Ureter (tissue), 1 donor: ENCODE data around the gene TPRX2. TPM values are rescaled to one million over a fixed set of nuclear protein-coding genes. Genes with fewer than 3 reads are reported as not detected.
A peak's percentile ranks its signal among the peaks of the same experiment; 100 is the strongest.
"Not testable (repeated sequence)": the region's sequence is repeated elsewhere in the genome, so short reads cannot be mapped to it uniquely, and the experiment has no call there.

Source experiments
- DNase-seq: peaks from one replicate; pipeline ENCODE4 v3.0.0-alpha.2; 2020; ENCODE audit warnings: low spot score
- total RNA-seq: library from RNA; stranded (reverse); gene quantifications from one replicate; pipeline ENCODE4 v1.2.4, GENCODE V29; 2023
- donor health status: DM: yes; HTN: yes; CAD: no.

Gene TPRX2, protein sequence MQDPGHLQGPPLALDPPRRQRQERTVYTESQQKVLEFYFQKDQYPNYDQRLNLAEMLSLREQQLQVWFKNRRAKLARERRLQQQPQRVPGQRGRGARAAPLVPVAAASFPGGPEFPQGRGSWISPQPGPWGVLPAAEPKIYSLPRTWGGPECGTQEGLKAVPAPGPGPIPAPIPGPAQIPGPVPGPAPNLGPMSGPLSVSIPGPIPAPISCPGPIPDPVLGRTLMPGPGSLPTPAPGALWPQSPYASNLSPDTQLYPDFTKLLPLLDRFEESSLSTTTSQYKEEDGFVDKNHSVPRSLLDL
- not detected for total RNA-seq

DNA sequence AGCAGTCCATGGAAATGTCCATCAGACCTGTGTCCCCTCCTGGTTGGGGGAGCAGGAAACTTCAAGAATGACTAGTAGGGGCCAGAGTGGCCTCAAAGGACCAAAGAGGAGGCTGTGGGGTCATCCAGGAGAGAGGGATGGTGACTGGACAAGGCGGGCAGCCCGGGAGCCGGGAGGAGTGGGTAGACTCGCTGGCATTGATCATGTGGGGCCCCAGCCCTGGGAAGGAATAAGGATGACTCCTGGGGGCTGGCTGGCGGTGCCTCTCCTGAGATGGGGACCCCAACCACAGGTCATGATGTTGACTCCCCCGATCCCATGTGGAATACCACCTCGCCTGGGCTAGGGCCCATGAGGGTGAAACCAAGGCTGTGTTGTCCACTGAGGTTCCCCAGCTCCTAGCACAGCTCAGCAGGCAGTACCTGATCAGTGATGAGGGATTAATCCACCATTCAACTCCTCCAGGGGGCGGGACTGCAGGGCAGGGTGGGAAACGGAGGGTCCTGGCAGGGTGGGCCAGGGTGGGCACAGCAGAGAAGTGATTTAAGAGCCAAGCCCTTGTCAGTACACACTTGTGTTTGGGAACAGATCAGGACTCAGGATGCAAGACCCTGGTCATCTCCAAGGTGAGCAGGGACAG lies at the start of gene TPRX2:
Gene TPRX2, plus strand, starts transcription at position 590 of the 640 bp plus-strand sequence. Its CDS starts 12 bp downstream, at position 602.
- not testable (repeated sequence) for DNase-seq

DNA sequence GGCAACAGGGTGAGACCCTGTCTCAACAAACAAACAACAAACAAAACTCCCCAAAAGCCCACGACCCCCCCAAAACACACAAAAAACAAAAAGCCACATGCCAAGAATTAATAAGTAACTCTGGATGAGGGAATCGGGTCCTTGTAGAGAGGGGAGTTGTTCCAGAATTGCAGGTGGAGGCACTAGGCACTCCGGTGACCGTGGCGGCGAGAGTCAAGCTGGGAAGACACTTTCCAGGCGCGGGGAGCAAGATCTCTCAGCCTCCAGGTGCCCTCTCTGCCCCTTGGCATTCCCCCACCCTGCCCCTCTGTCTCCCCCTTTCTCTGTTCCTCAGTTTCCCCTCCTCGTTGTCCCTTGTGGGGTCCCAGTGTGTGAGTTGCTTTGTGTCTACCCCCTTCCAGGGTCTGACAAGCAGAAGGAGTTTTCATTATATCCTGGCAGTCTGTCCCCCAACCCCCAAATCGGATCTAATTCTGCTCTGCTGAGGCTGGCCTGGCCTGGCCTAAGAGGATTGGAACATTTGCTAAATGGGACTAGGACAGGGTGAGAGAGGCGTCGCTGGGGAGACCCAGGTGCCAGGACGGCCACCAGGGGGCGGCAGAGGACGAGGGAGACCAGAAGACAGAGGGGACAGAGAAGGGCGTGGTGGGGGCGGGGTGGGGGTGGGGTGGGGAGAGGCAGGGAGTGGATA lies 45.6 kb upstream of the TPRX2 start:
- peak; percentile 67 for DNase-seq

DNA sequence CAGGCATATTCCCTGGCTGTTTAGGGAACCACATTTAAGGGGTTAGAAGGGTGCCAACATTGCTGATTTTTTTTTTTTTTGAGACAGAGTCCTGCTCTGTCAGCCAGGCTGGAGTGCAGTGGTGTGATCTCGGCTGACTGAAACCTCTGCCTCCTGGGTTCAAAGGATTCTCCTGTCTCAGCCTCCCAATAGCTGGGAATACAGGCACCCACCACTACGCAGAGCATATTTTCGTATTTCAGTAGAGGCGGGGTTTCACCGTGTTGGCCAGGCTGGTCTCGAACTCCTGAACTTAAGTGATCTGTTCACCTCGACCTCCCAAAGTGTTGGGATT lies 45.1 kb upstream of the TPRX2 start:
- no peak for DNase-seq

DNA sequence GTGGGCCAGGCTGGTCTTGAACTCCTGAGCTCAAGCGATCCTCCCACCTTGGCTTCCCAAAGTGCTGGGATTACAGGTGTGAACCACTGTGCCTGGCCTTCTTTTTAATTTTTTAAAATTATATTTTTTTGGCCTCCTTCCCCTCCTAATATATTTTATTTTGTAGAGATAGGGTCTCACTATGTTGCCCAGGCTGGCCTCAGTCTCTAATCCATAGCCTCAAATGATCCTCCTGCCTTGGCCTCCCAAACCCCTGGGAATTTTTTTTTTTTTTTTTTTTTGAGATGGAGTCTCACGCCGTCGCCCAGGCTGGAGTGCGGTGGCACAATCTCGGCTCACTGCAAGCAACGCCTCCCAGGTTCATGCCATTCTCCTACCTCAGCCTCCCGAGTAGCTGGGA lies 42.8 kb upstream of the TPRX2 start:
- not testable (repeated sequence) for DNase-seq

DNA sequence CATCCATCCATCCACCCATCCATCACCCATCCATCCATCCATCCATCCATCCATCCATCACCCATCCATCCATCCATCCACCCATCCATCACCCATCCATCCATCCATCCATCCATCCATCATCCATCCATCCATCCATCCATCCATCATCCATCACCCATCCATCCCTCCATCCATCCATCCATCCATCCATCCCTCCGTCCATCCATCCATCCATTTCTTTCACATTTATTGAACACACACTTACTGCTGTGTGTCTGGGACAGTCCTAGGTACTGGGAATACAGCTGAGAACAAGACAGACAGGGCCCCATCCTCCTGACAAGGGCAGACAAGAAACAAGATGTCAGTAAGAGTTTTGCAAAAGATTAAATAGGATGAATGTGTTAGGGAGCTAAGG lies 40.8 kb upstream of the TPRX2 start:
- not testable (repeated sequence) for DNase-seq

DNA sequence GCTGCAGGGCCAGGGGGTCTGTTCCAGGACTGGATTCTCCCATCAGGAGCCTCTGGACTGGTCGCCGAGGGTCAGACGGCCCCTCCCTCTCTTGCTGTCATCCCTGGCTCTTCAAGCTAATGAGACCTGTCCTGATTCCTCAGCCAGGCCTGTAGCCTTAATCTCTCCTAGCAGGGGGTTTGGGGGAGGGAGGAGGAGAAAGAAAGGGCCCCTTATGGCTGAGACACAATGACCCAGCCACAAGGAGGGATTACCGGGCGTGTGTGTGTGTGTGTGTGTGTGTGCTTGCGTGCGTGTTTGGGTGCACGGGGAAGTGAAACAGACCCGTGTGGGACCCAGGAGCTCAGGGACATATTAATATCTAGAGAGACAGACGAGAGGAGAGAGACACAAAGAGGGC lies 39.2 kb upstream of the TPRX2 start:
- DNase-seq: no peak

DNA sequence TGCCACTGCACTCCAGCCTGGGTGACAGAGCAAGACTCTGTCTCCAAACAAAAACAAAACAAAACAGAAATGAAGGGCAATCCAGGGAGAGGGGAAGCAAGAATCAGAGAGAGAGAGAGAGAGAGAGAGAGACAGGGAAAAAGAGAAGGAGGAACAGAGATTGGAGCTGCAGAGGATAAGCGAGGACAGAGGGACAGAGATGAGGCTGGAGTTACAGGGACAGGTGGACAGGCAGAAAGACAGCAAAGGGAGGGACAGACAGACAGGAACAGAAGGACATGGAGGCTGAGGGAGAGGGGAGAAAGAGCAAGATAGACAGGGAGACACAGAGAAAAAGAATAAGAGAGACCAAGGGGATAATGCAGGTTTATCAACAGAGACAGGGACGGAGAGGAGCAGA lies 38.6 kb upstream of the TPRX2 start:
- DNase-seq: no peak

DNA sequence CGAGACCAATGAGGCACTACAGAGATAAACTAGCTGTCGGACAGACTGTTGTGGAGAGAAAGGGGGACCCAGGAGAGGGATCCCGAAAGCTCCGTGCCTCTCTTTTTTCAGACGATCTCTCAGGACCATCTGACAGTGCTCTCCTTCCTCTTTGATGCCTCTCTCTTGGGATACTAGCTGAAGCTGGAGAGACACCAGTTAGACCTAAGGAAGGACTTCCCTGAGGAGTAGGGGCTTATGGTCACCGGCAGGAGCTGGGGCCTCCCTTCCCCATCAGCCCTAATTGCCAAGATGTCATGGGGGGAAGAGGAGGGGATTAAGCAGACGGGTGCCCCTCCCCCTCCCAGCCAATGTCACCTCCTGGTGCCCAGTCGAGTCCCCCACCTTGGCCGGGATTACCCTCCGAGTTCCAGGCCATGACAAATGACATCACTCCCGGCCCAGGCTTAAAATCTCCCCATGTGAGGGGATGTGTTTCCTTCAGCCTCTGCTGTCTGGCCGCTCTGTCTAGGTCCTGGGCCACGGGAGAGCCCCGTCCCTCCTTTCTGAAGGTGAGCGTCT lies 37.5 kb upstream of the TPRX2 start, which contains the start of gene CRX:
Gene CRX, plus strand, starts transcription at position 478 of the 561 bp plus-strand sequence. CDS start 12,507 bp downstream, outside the sequence.
- no peak for DNase-seq

DNA sequence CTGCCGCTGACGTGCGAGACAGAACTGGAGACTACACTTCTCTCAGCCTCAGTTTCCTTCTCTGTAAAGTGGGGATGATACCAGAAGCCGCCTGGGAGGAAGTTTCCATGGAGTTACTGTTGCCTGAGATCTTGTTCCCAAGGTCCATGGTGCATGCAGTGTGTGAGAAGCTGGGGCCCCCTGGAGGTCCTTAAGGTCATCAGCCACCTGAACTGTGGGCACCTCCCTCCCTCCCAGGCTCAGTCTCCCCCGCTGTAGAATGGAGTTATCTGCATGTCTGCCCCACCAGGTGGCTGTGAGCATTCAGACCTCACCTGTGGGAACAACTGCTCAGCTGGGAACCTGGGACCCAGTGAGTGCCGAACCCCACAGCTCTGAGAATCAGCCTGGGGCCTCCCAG lies 34.6 kb upstream of the TPRX2 start:
- no peak for DNase-seq

DNA sequence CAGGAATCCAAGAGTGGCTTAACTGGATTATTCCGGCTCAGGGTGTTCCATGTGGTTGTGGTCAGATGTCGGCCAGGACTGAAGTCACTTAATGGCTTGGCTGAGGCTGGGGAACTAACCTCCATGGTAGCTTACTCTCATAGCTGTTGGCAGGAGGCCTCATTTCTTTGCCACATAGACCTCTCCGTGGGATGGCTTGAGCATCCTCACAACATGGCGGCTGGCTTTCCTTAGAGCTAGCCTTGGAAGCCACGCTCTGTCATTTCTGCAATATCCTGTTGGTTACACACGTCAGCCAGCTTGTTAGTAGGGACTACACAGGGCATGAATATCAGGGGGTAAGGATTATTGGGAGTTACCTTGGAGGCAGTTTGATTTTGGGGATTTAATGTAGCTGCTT lies 32.2 kb upstream of the TPRX2 start:
- DNase-seq: no peak

DNA sequence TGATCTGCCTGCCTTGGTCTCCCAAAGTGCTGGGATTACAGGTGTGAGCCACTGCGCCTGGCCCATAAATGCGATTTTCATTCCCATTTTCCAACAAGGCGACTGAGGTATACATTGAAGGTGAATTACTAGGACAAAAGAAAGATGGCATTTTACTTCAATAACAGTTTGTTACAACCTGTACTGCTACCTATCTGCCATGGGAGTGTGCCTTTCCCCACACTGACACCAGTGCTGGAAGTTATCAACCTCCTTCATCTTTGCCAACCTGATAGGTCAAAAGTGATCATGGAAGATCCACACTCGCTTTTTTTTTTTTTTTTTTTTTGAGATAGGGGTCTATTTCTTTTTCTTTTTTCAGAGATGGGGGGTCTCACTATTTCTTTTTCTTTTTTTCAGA lies 26.3 kb upstream of the TPRX2 start:
- DNase-seq: no peak

DNA sequence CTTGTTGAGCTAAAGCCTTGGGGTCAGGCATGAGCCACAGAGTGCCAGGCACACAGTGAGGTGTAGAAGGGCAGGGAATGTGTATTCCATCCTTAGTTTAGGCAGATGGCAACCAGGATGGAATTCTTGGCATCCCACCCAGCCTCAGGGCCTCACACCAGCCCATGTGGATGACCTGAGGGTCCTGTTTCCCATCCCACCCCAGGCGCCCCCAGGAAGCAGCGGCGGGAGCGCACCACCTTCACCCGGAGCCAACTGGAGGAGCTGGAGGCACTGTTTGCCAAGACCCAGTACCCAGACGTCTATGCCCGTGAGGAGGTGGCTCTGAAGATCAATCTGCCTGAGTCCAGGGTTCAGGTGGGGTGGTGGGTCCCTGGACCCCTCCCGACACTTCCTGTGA lies 23.0 kb upstream of the TPRX2 start:
- DNase-seq: no peak

DNA sequence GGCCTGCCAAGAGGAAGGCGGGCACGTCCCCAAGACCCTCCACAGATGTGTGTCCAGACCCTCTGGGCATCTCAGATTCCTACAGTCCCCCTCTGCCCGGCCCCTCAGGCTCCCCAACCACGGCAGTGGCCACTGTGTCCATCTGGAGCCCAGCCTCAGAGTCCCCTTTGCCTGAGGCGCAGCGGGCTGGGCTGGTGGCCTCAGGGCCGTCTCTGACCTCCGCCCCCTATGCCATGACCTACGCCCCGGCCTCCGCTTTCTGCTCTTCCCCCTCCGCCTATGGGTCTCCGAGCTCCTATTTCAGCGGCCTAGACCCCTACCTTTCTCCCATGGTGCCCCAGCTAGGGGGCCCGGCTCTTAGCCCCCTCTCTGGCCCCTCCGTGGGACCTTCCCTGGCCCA lies 19.6 kb upstream of the TPRX2 start:
- no peak for DNase-seq

DNA sequence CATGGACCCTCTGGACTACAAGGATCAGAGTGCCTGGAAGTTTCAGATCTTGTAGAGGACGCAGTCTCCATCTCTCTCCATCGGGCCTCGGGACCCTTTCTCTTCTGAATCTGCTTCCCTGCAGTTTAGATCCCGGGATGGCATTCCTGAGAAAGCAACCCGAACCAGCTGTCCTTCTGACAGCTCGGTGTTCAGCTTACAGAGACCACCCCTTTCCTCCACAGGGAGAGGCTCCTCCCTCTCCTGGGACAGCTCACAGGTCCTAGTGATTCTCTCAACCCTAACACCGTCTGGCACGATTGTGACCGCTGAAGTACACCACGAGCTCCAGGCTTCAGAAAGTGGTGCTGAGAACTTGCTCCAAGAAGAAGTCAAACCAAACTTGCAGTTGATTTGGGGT lies 19.1 kb upstream of the TPRX2 start:
- no peak for DNase-seq

DNA sequence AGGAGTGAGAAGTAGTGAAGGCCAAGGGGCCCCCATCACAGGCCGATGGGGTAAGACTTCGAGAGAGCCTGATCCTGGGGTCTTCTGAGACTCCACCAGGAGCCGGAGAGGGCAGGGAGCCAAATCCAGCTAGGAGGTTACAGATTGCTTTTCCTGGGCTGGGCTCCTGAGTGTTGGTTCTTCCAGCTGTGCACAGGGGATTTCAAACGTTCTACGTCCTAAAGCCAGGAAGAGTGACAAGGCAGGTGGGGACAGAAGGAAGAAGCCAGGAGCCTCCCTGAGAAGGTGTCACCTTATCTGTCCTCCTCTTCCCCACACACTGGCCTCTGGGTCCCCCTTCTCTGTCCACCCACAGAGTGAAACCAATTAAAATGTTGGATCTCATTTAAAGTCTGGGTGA lies 16.1 kb upstream of the TPRX2 start:
- no peak for DNase-seq

DNA sequence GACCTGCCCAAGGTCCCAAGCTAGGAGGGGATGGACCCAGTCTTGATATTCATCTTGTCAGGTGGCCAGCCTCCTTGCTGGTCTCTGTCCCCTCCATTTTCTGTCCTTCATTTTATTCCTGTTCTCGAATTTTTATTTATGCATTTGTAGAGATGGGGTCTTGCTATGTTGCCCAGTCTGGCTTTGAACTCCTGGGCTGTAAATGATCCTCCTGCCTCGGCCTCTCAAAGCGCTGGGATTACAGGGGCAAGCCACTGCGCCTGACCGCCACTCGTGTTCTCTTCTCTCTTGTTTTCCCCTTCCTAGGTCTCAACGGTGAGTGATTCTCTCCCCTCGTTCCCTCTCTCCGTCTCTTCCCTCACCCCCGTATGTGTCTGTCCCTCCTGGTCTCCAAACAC lies 10.6 kb upstream of the TPRX2 start:
- DNase-seq: no peak

DNA sequence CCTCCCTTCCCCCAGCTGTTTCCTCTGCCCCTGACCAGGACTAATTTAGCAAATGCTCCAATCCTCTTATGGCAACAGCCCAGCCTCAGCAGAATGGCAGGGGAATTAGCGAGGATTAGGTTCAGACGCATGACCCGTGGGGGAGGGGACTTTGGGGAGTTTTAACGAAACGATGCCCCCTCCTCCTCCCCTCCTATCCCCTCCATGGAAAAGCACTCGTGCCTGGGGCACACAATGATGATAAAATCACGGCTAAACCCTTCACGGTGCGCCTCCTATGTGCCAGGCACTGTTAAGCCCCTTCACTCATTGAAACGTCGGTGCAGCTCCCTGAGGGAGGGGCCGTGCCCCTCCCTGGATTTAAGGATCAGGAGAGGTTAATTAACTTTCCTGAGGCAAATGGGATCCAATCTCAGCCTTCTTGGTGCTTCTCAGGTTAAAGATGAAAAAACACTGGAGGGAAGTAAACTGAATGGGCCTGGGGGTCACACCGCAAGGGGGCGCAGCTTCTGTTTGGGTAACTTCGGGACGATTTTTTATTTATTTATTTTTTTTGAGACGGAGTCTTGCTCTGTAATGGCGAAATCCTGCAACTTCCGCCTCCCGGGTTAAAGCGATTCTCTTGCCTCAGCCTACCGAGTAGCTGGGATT lies 10.1 kb upstream of the TPRX2 start:
- no peak for DNase-seq

DNA sequence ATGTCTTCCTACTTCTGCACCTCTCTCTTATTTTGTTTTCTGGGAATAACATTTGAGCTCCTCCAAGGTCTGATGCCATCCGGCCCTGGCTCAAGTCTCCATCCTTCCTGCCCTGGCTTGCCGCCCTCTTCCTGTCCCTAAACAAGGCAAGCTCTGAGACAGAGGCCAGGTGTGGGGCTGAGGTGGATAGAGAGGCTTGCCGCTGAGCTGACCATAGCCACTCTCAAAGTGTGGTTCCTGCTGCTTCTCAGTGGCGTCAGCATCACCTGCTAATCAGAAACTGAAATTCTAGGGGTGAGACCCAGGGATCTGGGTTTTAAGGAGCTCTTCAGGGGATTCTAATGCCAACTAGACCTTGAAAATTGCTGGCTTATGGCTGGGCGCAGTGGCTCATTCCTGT lies 6.0 kb upstream of the TPRX2 start:
- no peak for DNase-seq

DNA sequence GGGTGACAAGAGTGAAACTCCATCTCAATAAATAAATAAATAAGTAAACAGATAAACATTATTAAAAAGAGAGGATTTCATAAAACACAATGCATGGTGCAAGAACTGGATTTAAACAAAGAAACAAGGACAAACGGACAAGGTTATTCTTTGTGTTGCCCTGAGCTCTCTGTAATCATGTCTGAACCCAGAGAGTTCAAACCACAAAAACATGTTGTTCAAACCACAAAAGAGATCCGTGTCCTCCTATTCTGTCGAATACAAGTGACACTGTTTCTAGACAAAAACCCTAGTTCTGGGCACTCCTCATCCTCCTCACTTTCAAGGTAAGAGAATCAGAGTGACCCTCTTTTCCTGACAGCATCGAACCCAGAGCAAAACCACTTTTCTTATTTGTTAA lies 4.6 kb upstream of the TPRX2 start:
- no peak for DNase-seq

DNA sequence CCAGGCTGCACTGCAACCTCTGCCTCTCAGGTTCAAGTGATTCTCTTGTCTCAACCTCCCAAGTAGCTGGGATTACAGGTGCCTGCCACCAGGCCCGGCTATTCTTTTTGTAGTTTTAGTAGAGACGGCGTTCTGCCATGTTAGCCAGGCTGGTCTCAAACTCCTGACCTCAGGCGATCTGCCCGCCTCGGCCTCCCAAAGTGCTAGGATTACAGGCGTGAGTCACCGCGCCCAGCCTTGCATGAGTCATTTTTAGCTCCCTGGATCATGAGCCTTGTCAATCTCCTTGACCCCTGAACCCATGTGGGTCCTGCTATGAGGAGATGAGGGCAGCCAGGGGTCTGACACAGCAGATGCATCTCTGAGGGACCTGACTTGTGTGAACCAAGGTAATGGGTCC lies 804 bp upstream of the TPRX2 start:
- DNase-seq: not testable (repeated sequence)

DNA sequence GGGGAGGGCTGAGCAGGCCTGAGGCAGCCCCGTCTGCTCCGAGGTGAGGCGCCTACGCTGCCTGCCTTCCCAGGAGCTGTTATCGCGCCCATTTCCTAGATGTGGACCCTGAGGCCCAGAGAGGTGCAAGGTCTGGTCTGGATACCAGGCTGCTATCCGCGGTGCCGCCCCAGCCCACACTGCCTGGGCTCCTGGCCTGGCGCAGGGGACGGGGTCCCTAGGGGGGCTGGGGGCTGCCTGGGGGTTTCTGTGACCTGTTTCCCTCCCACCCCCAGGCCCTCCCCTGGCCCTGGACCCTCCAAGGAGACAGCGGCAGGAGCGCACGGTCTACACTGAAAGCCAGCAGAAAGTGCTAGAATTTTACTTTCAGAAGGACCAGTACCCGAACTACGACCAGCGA lies 803 bp downstream of the TPRX2 start:
- not testable (repeated sequence) for DNase-seq

DNA sequence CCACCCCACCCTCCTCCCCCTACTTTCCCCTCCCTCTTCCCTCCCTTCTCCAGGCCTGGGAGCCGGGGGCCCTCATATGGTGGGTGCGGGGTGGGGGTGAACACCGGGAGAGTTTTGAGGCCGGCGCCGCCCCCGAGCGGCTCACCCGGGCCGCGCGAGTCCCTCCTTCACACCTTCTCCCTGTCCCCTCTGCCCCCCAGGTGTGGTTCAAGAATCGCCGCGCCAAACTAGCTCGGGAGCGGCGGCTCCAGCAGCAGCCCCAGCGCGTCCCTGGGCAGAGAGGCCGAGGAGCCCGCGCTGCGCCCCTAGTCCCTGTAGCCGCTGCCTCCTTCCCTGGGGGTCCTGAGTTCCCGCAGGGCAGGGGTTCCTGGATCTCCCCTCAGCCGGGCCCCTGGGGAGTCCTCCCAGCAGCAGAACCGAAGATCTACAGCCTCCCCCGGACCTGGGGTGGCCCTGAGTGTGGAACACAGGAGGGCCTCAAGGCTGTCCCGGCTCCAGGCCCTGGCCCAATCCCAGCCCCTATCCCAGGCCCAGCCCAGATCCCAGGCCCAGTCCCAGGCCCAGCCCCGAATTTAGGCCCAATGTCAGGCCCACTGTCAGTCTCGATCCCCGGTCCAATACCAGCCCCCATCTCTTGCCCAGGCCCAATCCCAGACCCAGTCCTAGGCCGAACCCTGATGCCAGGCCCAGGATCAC lies 1.7 kb downstream of the TPRX2 start:
- no peak for DNase-seq
